GM12801 (cell line): ENCODE measurements around the gene CACNB1.

Experiments
- CTCF ChIP-seq: IDR thresholded peaks from one replicate; pipeline ENCODE4 v1.5.1; 2011; ENCODE audit warnings: control low read depth; ENCODE audit not compliant: insufficient read length; ENCODE audit errors: extremely low read depth

The CACNB1 gene

GRCh38 chr17:39191750-39192510 lies 5.5 kb downstream of the CACNB1 start:
- no peak for TF ChIP-seq CTCF

- no peak for TF ChIP-seq CTCF
Measured at GRCh38 chr17:39187152-39187830, 10.2 kb downstream of the CACNB1 start.

GRCh38 chr17:39186481-39187002 lies 10.9 kb downstream of the CACNB1 start:
- no peak for TF ChIP-seq CTCF

- no peak for TF ChIP-seq CTCF
Measured at GRCh38 chr17:39183720-39184119, 13.7 kb downstream of the CACNB1 start.

- TF ChIP-seq CTCF: no peak
Measured at GRCh38 chr17:39183045-39183444, 14.4 kb downstream of the CACNB1 start.

GRCh38 chr17:39181303-39181702 lies 16.2 kb downstream of the CACNB1 start:
- TF ChIP-seq CTCF: no peak

GRCh38 chr17:39178536-39178935 lies 18.9 kb downstream of the CACNB1 start:
- no peak for TF ChIP-seq CTCF
